Measurements from ENCODE around the gene CSTF1.

Gene CSTF1

GRCh38 chr20:56429502-56429901, 37.1 kb downstream of the CSTF1 start:
- no peak overlapping the region for H3K27ac ChIP-seq (ENCODE audit: low read depth, low read length)
- no peaks in the 10 kb centered on the region for H3K36me3 ChIP-seq (ENCODE audit: low read length)
- no peak overlapping the region for H3K4me3 ChIP-seq (ENCODE audit: insufficient read depth, low read length, poor library complexity, severe bottlenecking)
- H3F3A ChIP-seq (ENCODE audit: insufficient read depth): no peaks in the 10 kb centered on the region
- no peaks in the 10 kb centered on the region for H3K79me2 ChIP-seq (ENCODE audit: insufficient read depth, low read length)
- H3K9me2 ChIP-seq (replicated peaks; ENCODE audit: insufficient read depth, low read length): no peaks in the 10 kb centered on the region
- no peaks in the 10 kb centered on the region for H3K27me3 ChIP-seq (ENCODE audit: low read length)
- no peak overlapping the region for H3K9ac ChIP-seq (ENCODE audit: low read length)
- H3K9me3 ChIP-seq (ENCODE audit: insufficient read depth, low read length): no peaks in the 10 kb centered on the region
- no peak for TF ChIP-seq CTCF (IDR thresholded peaks at IDR 0.05; ENCODE audit: insufficient read depth, low read length, poor library complexity, severe bottlenecking)
- peak overlapping the region; percentile 6 for H3K4me2 ChIP-seq (ENCODE audit: low read depth, low read length, poor library complexity, severe bottlenecking)
- H4K20me1 ChIP-seq (ENCODE audit: low read depth, low read length): no peaks in the 10 kb centered on the region
- H2AFZ ChIP-seq (ENCODE audit: low read depth, low read length, severe bottlenecking): peak overlapping the region; percentile 69

GRCh38 chr20:56429941-56430340, 37.5 kb downstream of the CSTF1 start:
- TF ChIP-seq CTCF (IDR thresholded peaks at IDR 0.05; ENCODE audit: insufficient read depth, low read length, poor library complexity, severe bottlenecking) (no peak), EZH2phosphoT487 (conservative IDR thresholded peaks at IDR 0.05; ENCODE audit: low read length) (no peak)
- Histone ChIP-seq H3K27ac (ENCODE audit: low read depth, low read length) (no peak overlapping the region), H3K27me3 (ENCODE audit: low read length) (no peaks in the 10 kb centered on the region), H3K4me2 (ENCODE audit: low read depth, low read length, poor library complexity, severe bottlenecking) (peak overlapping the region; percentile 6), H3K9me3 (ENCODE audit: insufficient read depth, low read length) (no peaks in the 10 kb centered on the region), H3F3A (ENCODE audit: insufficient read depth) (no peaks in the 10 kb centered on the region), H2AFZ (ENCODE audit: low read depth, low read length, severe bottlenecking) (peak overlapping the region; percentile 69), H4K20me1 (ENCODE audit: low read depth, low read length) (no peaks in the 10 kb centered on the region), H3K4me3 (ENCODE audit: insufficient read depth, low read length, poor library complexity, severe bottlenecking) (no peak overlapping the region), H3K36me3 (ENCODE audit: low read length) (no peaks in the 10 kb centered on the region), H3K9me2 (replicated peaks; ENCODE audit: insufficient read depth, low read length) (no peaks in the 10 kb centered on the region), H3K79me2 (ENCODE audit: insufficient read depth, low read length) (no peaks in the 10 kb centered on the region), H3K9ac (ENCODE audit: low read length) (no peak overlapping the region)

- no peaks in the 10 kb centered on the region for H4K20me1 ChIP-seq (ENCODE audit: low read depth, low read length)
- no peak overlapping the region for H2AFZ ChIP-seq (ENCODE audit: low read depth, low read length, severe bottlenecking)
- H3F3A ChIP-seq (ENCODE audit: insufficient read depth): no peaks in the 10 kb centered on the region
- no peaks in the 10 kb centered on the region for H3K9me3 ChIP-seq (ENCODE audit: insufficient read depth, low read length)
- no peak overlapping the region for H3K4me3 ChIP-seq (ENCODE audit: insufficient read depth, low read length, poor library complexity, severe bottlenecking)
- TF ChIP-seq CTCF (IDR thresholded peaks at IDR 0.05; ENCODE audit: insufficient read depth, low read length, poor library complexity, severe bottlenecking) (no peak), EZH2phosphoT487 (conservative IDR thresholded peaks at IDR 0.05; ENCODE audit: low read length) (no peak)
- no peaks in the 10 kb centered on the region for H3K9me2 ChIP-seq (replicated peaks; ENCODE audit: insufficient read depth, low read length)
- no peak overlapping the region for H3K27ac ChIP-seq (ENCODE audit: low read depth, low read length)
- no peak overlapping the region for H3K4me2 ChIP-seq (ENCODE audit: low read depth, low read length, poor library complexity, severe bottlenecking)
- no peaks in the 10 kb centered on the region for H3K79me2 ChIP-seq (ENCODE audit: insufficient read depth, low read length)
- H3K27me3 ChIP-seq (ENCODE audit: low read length): no peaks in the 10 kb centered on the region
- H3K36me3 ChIP-seq (ENCODE audit: low read length): no peaks in the 10 kb centered on the region
- no peak overlapping the region for H3K9ac ChIP-seq (ENCODE audit: low read length)
Observed at GRCh38 chr20:56430461-56430860, 38.0 kb downstream of the CSTF1 start.

GRCh38 chr20:56430957-56431356, 38.5 kb downstream of the CSTF1 start:
- H3K9me3 ChIP-seq (ENCODE audit: insufficient read depth, low read length): no peaks in the 10 kb centered on the region
- no peaks in the 10 kb centered on the region for H3K79me2 ChIP-seq (ENCODE audit: insufficient read depth, low read length)
- TF ChIP-seq CTCF (IDR thresholded peaks at IDR 0.05; ENCODE audit: insufficient read depth, low read length, poor library complexity, severe bottlenecking) (no peak), EZH2phosphoT487 (conservative IDR thresholded peaks at IDR 0.05; ENCODE audit: low read length) (no peak)

More at GRCh38 chr20:56430957-56431356, 38.5 kb downstream of the CSTF1 start:
- Histone ChIP-seq H3K36me3 (ENCODE audit: low read length) (no peaks in the 10 kb centered on the region), H3F3A (ENCODE audit: insufficient read depth) (no peaks in the 10 kb centered on the region), H2AFZ (ENCODE audit: low read depth, low read length, severe bottlenecking) (no peak overlapping the region), H3K9me2 (replicated peaks; ENCODE audit: insufficient read depth, low read length) (no peaks in the 10 kb centered on the region), H3K4me3 (ENCODE audit: insufficient read depth, low read length, poor library complexity, severe bottlenecking) (no peak overlapping the region), H3K4me2 (ENCODE audit: low read depth, low read length, poor library complexity, severe bottlenecking) (no peak overlapping the region), H4K20me1 (ENCODE audit: low read depth, low read length) (no peaks in the 10 kb centered on the region), H3K27me3 (ENCODE audit: low read length) (no peaks in the 10 kb centered on the region), H3K9ac (ENCODE audit: low read length) (no peak overlapping the region), H3K27ac (ENCODE audit: low read depth, low read length) (no peak overlapping the region)

All from SU-DHL-6 (cell line).